HG03060 (cell line): ENCODE data around the gene TMEM176A.

Source experiments
- ATAC-seq: cut with Tn5 transposase; IDR thresholded peaks from one replicate; pipeline ENCODE4 v1.9.1; 2021; ENCODE audit warnings: low read depth, moderate number of reproducible peaks; ENCODE audit not compliant: unreplicated experiment

Gene TMEM176A

GRCh38 chr7:150845421-150845861 lies 44.9 kb downstream of the TMEM176A start:
- no peak for ATAC-seq

- ATAC-seq = no peak
Measured at GRCh38 chr7:150846291-150847115, 45.9 kb downstream of the TMEM176A start.

GRCh38 chr7:150847536-150847935 lies 47.0 kb downstream of the TMEM176A start:
- ATAC-seq = no peak

DNA sequence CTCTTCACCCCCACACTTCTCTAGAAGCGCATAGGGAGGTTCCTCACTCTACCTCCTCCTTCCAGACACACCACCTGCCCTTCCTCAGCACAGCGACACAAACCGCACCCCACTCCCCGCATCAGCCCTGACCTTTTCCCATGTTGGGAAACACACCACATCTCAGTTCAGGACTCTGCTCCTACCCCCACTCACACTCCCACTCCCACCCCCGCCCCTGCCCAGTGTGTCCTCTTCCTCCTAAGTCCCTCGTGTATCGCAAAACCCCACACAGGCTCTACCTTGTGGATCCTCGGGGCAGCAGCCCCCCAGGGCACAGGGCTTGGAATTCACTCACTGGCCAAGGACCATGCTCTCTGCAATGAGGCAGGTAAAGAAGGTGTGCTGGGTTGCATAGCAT lies 47.5 kb downstream of the TMEM176A start:
- ATAC-seq = no peak

GRCh38 chr7:150848561-150849115 lies 48.1 kb downstream of the TMEM176A start:
- no peak for ATAC-seq

GRCh38 chr7:150849204-150849775 lies 48.7 kb downstream of the TMEM176A start:
- no peak for ATAC-seq

GRCh38 chr7:150850273-150850672 lies 49.7 kb downstream of the TMEM176A start:
- no peak for ATAC-seq

DNA sequence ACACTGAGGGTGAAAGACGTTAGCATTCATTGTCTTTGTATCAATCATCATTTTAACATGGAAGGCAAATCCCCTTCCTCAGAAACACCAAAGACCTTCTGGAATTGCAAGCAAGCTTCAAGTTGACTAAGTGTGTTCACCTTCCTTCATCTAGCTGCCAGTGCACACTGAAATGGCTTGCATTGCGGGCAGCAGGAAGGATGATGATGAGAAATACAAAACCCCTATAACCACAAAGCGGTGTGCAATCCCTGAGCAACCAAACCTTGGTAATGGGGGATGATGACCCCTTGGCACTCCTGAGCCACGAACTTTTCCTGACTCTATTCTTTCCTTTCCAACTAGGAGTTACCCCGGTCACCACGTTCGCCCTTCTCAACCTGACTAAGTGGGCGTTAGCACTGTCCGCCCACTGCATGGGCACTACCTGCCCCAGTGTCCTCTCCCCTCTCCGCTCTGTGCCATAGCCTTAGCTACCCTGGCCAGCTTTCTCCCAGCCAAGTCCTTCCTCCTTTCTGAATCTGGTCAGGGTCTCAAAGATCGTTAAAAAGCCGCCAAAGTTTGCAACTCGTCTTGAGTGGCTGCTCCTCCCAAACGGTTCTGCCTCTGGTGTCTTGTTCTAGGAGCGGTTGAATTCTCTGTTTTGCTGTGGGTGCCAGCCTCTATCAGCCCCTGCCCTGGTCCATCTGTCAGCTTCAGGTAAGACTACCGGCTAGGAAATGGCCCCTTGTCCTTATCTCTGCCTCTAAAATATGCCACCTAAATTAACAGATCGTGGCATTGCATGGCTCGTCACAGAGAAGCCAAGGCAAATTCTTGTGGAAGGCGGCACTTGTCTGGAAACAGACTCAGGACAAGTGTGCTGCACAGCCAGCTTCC lies 51.2 kb downstream of the TMEM176A start:
- no peak for ATAC-seq

DNA sequence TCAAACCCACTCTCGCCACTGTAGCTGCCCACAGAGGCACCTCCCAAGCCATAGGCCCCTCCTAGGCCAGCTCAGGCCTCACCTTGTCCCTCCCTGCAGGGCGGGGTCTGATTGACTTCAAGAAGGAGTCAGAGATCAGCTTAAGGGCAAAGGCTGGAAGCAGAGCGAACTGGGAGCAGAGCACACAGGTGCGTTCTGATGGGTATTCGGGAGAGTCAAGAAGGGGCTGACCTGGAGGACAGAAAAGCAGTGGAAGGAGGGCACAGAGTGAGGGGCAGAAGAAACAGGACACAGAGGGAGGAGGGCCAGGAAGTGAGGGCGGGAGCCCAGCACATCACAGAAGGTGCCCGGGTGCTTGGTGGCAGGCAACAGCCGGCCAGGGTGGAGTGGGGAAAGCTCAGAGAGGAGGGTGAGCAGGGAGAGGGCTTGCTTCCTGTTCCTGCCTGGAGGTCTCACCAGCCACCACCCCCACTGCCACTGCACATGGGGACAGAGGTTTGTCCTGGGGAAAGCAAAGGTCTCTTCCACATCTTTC lies 51.9 kb downstream of the TMEM176A start, which contains the start of gene AOC1:
Gene AOC1 (plus strand): TSS at position 147 of the 535 bp plus-strand sequence. CDS start 3,954 bp downstream, outside the sequence.
- ATAC-seq = no peak

DNA sequence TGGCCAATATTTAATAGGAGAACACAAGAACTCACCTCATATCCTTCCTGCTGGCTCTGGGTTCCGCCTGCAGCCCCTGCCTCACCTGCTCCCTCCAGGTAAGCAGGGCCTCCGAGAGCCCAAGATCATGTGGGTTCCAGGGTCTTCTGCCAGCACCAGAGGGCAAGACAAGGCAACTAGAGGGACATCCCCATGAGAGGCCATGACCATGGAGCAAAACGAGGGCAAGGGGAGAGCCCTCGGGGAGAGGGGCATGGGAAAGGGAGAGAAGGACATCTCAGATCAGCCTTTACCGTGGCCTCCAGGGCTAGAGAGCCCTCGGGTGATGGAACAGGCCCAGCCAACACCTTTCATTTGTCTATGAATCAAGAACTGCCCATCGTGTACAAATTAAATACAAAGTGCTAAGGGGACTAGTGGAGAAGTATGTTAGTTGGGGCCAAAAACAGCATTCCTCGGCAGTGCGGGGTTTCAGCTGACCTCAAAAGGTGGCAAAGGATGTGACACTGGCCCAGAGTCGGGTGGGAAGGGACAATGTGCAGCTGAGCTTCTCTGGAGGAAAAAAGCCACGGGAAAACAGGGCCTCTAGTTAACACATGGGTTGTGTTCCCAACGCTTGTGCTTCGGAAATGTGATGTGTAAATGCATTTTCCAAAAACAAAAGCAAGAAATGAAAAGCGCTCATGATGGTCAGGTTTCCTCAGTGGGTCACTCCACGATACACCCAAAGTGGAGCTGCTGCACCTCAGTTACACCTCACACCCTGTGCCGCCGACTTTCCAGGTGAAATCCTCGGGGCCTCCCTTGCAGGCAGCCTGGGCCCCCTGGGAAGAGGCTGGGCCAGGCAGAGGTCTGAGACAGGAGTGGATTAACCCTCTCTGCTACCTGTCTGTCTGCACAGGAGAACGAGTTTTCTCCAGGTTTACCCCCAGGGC lies 53.8 kb downstream of the TMEM176A start:
- ATAC-seq = no peak
